Hepatocyte (in vitro differentiated cells): Measurements from ENCODE around the gene ASTN2.

Experiments
- CTCF ChIP-seq: fragments of 200-600 bp; sonication (generic); IDR thresholded peaks from 2 replicates; pipeline ENCODE4 v1.5.1; 2016; ENCODE audit warnings: antibody characterized with exemption, mild to moderate bottlenecking; ENCODE audit not compliant: poor library complexity
- EZH2 ChIP-seq: fragments of 200-600 bp; sonication (generic); IDR thresholded peaks from 2 replicates; pipeline ENCODE4 v1.6.1; 2016; ENCODE audit warnings: antibody characterized with exemption, mild to moderate bottlenecking, borderline replicate concordance
- EZH2phosphoT487 ChIP-seq: fragments of 200-600 bp; sonication (generic); IDR thresholded peaks from one replicate; pipeline ENCODE4 v1.6.1; 2018; ENCODE audit warnings: antibody characterized with exemption, mild to moderate bottlenecking, low read depth, moderate library complexity; ENCODE audit not compliant: unreplicated experiment, severe bottlenecking

GRCh38 chr9:117156771-117157535 is 257.9 kb downstream of the ASTN2 start:
- TF ChIP-seq CTCF, result no peak
- TF ChIP-seq EZH2phosphoT487, result no peak
- no peak for TF ChIP-seq EZH2
